Measurements from ENCODE around the gene SPATA6L.
A peak's percentile ranks its signal among the peaks of the same experiment; 100 is the strongest.
"Not testable (repeated sequence)": the region's sequence is repeated elsewhere in the genome, so short reads cannot be mapped to it uniquely, and the experiment has no call there.

Gene SPATA6L

DNA sequence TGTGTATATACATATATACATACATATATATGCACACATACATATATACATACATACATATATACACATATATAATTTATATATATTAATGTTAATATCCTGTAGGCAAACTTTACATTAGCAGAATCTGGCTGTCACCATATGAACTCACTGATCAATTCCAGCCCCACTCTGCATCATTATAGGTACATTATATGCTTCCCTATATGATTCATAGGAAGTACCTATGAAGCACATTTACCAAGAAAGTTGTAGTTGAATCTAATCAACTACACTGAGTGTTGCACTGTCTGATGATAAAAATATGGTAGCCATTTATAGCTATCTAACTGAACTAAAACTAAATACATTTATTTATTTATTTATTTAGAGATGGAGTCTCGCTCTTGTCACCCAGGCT lies 5.5 kb upstream of the SPATA6L start:
- no peak for DNase-seq

DNA sequence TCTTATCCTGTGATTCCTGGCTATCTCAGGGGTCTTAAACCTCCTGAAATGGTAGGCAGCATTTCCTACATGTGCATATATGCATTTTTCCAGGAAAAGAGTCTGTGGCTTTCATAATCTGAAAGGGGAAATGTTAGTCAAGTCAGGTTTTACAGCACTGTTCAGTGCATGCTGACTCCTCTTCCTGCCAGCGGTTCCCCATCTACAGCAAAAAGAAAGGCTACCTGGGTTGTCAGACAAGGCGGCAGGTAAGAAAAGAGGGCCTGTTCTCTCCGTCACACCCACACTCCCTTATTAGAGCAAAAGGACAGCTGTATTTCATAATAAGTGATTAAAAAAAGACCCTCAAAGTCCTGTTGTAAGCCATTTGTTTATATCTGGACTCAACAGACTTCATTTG lies 4.3 kb upstream of the SPATA6L start:
- DNase-seq: no peak

DNA sequence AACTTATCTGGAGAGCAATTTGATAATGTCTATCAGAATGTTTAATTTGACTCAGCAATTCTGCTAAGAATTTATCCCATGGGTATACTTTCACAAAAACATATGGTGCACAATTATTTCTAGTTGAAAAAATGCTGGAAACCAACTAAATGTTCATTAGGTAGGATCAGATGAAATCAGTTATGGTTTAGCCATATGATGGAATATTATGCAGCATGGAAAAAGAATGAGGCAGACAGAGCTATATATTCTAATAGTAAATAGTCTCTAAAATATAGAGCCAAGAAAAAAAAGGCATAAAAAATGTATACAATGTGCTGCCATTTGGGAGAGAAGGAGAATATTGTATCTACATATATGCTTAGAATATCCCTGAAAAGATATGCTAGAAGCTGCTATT lies 3.6 kb upstream of the SPATA6L start:
- DNase-seq: no peak

DNA sequence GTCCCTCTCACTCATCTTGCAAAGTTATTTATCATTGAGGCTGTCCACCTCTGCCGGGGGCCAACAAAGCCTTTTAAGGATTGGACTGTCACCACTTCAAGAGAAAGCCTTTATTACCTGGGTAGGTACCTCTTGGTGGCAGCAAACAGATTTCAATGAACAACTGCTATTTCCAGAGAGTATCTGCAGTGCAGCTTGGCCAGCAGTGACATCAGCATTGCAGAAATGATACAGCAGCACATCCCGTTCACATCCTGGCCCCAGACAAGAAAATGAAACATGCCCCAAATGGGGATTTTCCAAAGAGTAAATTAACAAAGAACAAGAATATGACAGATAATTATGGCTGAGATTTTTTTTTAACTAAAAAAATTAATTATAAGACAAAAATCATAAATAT lies 2.3 kb upstream of the SPATA6L start:
- DNase-seq: no peak

DNA sequence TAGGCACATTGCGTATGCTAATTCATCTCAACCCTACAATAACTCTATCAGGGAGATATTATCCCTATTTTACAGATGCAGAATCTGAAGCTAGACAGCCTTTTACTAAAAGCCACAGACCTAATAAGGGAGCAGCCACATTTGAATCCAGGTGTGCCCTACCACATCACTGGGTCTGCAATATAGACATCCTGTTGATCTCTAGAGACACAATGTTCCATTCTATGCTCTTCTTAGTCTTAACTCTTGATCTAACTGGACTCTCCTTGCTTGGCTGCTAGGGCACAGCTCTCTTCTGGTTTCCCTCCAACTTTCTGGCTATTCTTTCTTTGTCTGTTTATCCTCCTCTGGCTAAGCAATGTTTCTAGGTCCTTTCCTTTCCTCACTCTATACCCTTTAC lies 1.4 kb upstream of the SPATA6L start:
- no peak for DNase-seq

DNA sequence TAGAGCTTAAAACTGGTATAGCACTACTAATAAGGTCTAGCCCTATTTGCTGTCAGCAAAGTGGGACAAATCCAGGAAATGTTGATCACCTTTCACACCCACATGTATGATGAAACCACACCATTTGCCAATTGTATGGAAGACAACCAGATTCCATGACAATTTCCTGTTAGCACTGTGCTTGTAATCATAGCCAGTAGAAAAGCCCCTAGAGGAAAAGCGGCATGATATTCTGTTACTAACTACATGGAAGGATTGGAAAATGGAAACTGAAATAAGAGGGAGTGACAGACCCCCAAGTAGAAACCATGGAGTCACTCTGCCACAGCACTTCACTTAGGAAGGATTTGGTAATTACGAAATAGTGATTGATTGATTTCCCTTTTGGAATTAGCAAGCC lies 923 bp downstream of the SPATA6L start:
- no peak for DNase-seq

DNA sequence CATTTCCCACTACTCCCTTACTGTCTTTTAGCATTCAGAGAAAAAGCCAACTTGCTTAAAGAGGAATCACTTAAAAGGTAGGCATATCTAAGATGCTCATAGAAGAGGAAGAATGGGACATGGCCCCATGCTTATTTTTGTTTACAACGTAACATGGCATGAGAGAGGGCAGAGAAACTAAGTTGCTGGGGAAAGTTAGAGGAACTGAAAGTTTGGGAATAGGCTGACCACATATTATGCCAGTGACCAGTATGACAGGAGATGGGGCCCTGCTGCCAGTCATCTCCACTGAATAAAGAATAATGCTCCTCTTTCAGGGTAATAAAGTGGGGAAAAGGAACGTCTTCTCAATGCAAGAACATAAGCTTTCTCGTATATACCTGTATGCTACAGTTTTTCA lies 2.3 kb downstream of the SPATA6L start:
- no peak for DNase-seq

DNA sequence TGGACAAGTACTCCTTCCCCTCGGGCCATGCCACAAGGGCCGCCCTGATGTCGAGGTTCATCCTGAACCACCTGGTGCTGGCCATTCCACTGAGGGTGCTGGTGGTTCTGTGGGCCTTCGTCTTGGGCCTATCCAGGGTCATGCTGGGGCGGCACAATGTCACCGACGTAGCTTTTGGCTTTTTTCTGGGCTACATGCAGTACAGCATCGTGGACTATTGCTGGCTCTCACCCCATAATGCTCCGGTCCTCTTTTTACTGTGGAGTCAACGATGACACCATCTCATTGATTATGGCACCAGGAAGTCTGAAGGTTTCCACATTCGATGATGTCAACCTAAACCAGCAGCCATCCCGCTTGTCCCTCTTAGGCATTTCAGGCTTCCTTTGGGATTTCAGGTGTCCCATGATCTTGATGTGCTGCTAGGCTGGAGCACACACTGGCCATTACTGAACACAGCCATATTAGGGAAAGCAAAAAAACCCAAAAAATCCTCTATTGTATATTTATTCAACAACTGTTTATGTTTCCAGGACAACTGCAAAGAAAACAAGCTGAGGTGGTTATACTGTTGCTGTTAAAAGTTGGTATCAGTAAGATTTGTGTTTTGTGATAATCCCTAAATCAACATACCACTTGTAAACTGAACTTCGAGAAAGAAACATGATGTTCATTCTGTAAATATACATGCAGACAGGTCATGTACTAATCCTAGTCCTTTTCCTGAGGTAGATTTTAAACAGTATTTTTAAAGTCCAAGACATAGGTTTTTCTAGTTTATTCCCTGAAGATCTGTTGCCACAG lies 3.1 kb downstream of the SPATA6L start:
- DNase-seq: peak; percentile 32

DNA sequence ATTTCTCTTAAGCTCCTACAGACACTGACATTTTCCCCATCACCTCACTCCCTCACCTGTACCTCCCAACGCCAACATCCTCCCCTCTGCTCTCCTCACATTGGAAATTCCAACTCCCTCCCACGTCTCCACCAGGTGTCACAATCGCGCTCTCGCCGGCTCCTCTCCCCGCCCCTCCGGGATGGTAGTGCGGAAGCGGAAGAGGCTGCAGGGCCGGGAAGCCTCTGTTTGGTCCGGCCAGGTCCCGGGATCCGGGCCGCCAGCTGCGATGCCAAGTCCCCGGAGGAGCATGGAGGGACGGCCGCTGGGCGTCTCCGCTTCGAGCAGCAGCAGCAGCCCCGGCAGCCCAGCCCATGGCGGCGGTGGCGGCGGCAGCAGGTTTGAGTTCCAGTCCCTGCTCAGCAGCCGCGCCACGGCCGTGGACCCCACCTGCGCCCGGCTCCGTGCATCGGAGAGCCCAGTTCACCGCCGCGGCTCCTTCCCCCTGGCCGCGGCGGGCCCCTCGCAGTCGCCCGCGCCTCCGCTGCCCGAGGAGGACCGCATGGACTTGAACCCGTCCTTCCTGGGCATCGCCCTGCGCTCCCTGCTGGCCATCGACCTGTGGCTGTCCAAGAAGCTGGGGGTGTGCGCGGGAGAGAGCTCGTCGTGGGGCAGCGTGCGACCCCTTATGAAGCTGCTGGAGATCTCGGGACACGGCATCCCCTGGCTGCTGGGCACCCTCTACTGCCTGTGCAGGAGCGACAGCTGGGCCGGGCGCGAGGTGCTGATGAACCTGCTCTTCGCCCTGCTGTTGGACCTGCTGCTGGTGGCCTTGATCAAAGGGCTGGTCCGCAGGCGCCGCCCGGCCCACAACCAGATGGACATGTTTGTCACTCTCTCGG lies 3.9 kb downstream of the SPATA6L start, which contains the start of gene PLPP6:
PLPP6 (plus strand) TSS at position 187 of the 881 bp plus-strand sequence; CDS start at position 269, 82 bp downstream.
- peak; percentile 72 for DNase-seq

DNA sequence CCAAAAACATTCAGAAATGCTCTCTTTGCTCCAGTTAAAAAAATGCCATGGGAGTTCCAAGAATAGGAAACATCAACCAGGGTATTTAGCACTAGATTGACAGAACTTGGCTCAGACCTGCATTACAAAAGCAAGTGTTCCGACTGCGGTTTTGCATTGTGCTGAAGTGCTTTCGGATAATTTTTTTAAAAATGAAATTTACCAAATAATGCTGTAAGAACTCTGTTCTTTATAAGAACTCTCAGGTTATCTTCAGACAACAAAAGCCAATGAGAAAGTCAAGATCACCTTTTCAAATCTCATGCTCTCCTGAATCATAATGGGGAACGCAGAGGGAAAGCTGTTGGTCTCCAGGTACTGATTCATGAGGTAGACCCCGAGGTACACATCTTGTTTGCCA lies 4.7 kb downstream of the SPATA6L start:
- no peak for DNase-seq

DNA sequence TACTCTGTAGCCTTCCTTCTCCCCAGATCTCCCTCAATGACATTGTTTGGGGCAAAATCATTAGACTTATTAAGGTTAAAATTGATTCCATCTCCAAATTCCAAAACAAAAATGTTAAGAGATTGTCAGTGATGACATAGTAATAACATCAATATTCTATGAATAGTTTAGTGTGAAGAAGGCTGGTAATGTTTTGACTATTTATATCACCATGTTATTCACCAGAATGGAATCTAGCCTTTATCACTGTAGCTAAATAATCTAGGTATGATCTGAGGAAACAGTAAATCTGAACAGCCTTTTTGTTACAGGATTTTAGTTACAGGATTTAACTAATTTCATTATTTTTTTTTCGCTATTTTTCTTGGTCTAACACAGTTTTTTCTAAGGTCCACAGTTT lies 5.1 kb downstream of the SPATA6L start:
- DNase-seq: no peak

DNA sequence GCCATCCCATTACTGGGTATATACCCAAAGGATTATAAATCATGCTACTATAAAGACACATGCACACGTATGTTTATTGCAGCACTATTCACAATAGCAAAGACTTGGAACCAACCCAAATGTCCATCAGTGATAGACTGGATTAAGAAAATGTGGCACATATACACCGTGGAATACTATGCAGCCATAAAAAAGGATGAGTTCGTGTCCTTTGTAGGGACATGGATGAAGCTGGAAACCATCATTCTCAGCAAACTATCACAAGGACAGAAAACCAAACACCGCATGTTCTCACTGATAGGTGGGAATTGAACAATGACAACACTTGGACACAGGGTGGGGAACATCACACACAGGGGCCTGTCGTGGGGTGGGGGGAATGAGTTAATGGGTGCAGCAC lies 5.6 kb downstream of the SPATA6L start:
- not testable (repeated sequence) for DNase-seq

DNA sequence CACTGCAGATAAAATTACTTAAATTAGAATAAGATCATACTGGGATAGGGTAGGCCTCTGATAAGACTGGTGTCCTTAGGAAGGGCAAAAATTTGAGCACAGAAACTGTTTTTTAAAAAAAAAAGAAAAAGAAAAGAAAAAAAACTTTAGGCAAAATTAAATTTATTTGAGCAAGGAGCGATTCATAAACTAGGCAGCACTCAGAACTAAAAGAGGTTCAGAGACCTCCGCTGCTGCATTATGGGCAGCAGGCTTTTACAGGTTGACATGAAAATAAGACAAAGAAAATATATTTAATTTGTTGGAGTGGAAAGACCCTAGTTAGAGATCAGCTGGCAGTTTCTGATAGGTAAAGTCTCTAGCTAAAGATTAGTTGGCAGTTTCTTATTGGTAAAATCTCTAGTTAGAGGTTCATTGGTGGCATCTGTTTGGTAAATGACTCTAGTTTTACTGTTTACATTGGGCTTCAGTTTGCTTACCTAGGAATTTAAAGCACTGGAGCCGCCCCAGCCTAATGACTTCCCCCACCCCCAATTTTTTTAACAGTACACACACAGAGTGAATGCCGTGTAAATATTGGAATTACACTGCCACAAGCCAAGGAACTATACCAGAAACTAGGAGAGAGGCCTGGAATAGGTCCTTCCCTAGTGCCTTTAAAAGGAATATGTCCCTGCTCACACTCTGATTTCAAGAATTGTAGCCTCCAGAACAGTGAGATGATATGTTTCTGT lies 8.7 kb downstream of the SPATA6L start:
- no peak for DNase-seq

DNA sequence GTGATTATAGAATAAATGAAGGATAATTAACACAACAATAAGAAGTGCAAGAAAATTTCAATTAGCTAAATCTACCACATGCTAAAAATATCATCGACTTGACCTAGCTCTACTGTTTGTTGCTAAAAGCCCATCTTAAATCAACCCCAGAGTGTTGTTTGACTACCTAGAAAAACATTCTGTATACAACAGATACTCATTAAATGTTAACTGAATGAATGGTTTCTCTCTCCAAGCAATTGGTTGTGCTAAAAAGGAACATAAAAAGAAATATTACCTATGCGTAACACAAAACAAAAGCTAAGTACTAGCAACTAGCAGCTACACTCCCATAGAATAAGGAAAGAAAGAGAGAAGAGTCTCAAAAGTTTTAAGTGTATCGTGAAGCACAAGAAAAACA lies 9.7 kb downstream of the SPATA6L start:
- DNase-seq: no peak

DNA sequence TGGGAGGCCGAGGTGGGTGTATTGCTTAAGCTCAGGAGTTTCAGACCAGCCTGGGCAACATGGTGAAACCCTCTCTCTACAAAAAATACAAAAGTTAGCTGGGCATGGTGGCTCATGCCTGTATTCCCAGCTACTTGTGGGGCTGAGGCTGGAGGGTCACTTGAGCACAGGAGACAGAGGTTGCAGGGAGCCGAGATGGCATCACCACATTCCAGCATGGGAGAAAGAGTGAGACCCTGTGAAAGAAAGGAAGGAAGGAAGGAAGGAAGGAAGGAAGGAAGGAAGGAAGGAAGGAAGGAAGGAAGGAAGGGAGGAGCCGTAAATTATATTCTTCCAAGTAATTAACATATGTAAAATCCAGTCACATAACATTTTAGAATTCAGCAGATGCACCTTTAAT lies 10.1 kb downstream of the SPATA6L start:
- not testable (repeated sequence) for DNase-seq

DNA sequence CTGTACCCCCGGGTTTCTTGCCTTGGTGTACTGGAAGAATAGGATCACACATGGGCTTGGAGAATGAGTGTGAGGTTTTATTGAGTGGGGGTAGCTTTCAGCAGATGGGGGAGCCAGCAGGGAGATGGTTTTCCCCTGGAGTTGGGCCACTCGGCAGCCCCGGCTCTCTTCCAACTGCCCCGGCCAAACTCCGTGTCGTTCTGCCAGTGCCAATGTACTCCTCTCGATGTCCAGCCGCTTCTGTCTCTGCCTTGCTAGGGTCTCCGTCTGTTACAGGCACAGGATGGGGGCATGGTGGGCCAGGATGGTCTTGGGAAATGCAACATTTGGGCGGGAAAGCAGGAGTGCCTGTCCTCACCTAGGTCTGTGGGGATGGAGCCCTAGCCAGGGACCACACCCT lies 11.7 kb downstream of the SPATA6L start:
- no peak for DNase-seq

DNA sequence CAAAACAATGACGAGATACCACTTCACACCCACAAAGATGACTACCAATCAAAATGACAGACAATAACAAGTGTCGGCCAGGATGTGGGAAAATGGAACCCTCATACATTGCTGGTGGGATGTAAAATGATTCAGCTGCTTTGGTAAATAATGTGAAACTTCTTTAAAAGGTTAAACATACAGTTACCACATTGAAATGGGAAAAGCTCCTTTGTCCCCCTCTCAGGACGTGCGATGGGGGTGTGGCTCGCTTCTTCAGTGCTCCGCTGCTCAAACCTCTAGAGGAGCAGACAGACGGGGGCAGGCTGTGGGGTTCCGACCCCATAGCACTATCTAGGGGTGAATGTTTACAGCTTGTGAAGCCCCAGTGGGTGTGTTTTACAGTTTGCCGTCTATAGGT lies 12.2 kb downstream of the SPATA6L start:
- no peak for DNase-seq

DNA sequence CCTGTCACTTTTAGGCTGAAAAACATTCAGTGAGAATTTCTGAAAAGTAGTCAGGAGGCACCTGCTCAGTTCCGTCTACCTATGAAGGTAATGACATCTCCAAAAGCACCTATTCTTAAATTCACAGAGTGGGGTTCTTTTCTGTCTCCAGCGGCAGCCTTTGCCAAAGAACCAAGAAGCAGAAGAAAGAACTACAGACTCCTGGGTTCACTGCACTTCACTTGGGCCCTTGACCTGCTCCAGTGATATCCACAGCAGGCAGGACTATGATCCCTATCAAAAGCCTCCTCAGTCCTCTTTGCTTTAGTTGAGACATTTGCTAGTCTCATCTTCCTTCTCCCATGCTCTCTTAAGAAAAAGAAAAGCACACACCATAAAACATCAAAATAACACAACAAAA lies 23.9 kb downstream of the SPATA6L start:
- no peak for DNase-seq

DNA sequence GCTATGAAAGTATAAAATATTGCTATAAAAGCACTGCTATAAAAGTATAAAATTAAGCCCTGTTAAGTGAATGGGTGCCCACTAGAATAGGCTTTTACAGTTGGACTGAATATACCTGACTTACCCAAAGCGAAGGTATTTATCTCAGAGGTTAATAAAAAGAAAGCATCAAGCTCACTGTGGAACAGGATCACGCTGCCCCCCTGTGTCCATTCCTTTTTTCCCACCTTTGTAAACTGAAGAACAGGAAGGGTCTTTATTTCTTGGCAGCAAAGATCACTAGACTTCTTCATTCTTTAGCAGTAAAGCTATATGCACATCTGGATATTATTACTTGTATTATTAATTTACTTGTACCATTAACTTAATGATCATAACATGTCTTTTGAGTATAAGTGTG lies 26.3 kb downstream of the SPATA6L start:
- DNase-seq: peak; percentile 52

DNA sequence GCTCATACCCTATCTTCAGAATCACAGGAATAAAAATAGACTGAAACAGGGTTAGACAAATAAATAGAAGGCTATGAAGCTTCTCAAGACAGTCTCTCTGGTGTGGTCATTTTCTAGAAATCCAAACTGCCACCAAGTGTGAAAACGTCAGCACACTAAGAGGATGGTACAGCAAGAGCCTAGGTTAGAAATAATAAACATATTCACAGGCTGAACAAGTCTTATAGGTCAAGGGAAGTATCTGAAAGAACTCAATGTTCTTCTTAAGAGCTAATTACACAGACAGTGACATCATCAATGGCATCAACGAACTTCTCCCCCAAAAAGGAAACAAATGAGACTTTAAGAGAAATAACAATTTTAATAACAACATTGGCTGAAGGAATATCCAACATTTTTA lies 26.9 kb downstream of the SPATA6L start:
- no peak for DNase-seq

DNA sequence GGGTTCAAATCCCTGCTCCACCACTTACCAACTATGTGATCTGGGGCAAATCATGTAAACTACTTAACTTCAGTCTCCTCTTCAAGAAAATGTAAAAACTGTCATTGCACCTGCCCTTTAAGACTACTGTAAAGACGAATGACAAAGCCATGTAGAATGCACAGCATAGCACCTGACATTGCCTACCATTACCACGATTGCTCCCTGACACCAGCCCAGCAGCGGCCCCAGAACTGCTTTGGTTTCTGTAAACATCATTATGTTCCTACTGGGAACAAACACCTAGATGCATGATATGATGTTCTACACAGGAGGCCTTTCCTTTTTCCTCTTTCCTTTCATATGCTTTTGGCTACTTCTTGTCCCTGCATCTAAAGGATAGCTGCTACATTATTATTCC lies 27.3 kb downstream of the SPATA6L start:
- DNase-seq: no peak

DNA sequence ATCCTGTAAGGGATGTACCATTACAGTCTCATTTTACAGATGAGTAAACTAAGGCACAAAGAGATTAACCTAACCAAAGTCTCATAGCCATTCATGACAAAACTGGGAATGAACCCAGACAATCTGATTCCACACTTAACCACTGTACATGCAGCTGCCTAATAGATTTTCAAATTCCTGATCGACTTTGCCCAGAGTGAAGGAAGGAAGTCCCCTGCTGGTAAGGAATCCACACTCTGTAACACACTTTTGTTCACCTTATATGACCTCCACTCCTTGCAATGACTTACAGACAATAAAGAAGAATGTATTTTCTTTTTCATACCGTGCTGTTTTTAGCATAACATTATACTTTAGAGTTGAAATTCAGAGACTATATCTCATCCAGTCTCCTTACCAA lies 35.4 kb downstream of the SPATA6L start:
- no peak for DNase-seq

DNA sequence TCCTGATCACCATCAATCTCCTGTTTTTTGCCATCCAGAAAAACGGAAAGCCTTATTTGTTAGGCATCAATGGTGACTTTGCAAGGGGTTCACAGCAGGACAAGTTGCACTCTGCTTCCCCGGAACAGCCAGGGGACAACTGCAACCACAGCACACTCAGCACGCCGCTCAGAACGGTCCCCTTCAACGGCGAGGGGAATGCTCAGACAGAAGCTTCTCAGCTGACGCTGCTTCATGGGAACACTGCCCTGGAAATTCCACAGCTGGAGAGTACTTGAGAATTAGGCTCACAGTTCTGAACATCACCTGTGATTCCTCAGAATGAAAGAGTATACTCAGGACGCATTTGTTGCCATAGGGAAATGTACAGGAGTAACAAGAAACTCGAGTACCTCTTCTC lies 44.3 kb downstream of the SPATA6L start:
- DNase-seq: no peak
